ENCODE results near the gene IZUMO1. TPM values are rescaled to one million over a fixed set of nuclear protein-coding genes. Genes with fewer than 3 reads are reported as not detected.

The IZUMO1 gene
- total RNA-seq, 1 donor from 2014 or later, result 3.8 TPM

DNA sequence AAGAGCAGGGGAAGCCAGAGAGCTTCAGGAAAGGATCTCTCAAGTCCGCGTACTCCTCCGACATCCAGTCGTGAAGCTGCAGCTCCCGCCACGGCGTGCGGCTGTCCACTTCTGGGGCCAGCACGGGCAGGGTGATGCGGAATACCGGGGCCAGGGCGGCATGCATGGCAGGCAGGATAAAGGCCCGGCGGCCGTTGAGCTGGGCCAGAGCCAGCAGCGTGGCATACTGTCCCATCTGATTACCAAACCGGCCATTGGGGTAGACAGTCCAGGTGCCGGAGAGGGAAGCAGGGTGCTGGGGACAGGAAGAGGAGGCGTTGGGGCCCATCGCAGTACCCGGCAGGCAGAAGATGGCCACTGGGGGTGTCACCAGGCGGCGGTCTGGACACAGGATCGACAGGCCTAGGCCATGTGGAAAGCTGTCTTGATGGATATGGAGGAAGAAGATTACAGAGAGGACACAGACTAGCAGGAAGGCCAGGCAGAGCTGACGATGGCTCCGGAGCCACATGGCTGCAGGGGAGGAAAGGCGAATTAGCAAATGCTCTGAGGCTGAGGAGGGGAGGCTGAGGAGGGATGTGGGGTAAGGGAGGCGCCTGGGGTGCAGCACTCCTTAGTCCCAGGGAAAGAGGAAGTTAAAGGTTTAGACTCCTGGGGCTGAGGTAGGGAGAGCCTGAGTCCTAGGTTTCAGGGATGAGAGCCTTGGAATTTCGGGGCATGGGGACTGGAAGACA lies 4.2 kb upstream of the IZUMO1 start:
- H3K4me1 ChIP-seq, result peaks cover 18% of the 10 kb centered on the region
- no peaks in the 10 kb centered on the region for H3K9me3 ChIP-seq
- peaks cover 19% of the 10 kb centered on the region for H3K27me3 ChIP-seq
- no peaks in the 10 kb centered on the region for H3K36me3 ChIP-seq
- ATAC-seq (no peak), DNase-seq (no peak)
- TF ChIP-seq, protein P1, sequence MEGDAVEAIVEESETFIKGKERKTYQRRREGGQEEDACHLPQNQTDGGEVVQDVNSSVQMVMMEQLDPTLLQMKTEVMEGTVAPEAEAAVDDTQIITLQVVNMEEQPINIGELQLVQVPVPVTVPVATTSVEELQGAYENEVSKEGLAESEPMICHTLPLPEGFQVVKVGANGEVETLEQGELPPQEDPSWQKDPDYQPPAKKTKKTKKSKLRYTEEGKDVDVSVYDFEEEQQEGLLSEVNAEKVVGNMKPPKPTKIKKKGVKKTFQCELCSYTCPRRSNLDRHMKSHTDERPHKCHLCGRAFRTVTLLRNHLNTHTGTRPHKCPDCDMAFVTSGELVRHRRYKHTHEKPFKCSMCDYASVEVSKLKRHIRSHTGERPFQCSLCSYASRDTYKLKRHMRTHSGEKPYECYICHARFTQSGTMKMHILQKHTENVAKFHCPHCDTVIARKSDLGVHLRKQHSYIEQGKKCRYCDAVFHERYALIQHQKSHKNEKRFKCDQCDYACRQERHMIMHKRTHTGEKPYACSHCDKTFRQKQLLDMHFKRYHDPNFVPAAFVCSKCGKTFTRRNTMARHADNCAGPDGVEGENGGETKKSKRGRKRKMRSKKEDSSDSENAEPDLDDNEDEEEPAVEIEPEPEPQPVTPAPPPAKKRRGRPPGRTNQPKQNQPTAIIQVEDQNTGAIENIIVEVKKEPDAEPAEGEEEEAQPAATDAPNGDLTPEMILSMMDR (IDR thresholded peaks at IDR 0.05), result no peak
- H3K27ac ChIP-seq, result no peak overlapping the region
- intact Hi-C loops (cut with DNase I), result no loop called here
- H3K4me3 ChIP-seq, result peak overlapping the region; percentile 56

DNA sequence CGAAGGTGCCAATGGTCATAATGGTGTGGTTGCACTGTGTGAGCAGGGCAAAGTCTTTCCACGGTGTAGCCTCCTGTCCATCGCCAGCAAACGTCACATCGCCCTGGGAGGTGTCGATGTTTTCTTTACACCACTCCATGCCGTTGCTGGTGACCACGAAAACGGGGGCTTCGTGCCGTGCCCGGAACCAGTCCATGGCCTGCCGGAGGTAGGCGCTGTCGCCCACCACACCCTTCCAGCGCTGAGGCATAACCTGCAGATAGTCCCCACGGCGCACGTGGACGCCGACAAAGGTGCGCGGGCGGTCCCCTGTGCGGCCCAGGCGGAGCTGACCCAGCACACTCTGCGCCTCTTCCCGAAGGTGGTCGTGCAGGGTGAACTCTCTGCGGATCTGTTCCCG lies 3.6 kb upstream of the IZUMO1 start:
- peaks cover 18% of the 10 kb centered on the region for H3K4me1 ChIP-seq
- peaks cover 19% of the 10 kb centered on the region for H3K27me3 ChIP-seq
- ATAC-seq, result no peak
- no peaks in the 10 kb centered on the region for H3K36me3 ChIP-seq
- DNase-seq, result no peak
- intact Hi-C loops (cut with DNase I), result no loop called here
- no peaks in the 10 kb centered on the region for H3K9me3 ChIP-seq
- H3K4me3 ChIP-seq, result peak overlapping the region; percentile 56
- H3K27ac ChIP-seq, result no peak overlapping the region
- TF ChIP-seq, protein P1 (IDR thresholded peaks at IDR 0.05), result no peak

DNA sequence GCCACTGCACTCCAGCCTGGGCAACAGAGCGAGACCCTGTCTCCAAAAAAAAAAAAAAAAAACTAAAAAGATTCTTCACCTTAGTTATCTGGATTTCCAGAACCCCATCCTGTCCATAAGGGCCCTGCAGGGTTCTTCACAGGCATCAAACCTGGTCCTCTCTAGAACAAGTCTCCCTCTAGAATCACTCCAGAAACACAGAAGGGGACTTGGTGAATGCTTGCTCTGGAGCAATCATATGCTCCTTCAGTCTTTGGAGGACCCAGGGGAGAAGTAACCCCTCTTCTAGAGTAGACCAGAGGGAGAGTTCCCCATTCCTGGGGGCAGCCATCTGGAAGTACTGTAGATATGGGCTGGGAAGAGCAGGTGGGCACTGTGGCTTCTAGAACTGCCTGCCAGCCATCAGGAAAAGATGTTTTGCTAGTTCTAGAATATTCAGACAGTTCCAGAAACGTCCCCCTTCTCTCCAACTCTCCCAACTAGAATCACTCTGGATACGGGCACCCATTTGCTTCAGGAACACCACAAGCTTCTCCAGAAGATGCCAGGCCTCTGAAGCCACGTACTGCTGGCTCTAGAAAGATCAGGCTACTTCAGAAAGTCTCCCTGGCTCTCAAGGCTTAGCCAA lies 3.0 kb upstream of the IZUMO1 start:
- no peak for DNase-seq
- H3K4me3 ChIP-seq, result no peak overlapping the region
- ATAC-seq, result no peak
- H3K36me3 ChIP-seq, result no peaks in the 10 kb centered on the region
- no peak overlapping the region for H3K27ac ChIP-seq
- peaks cover 19% of the 10 kb centered on the region for H3K27me3 ChIP-seq
- TF ChIP-seq, protein P1 (IDR thresholded peaks at IDR 0.05), result no peak
- intact Hi-C loops (cut with DNase I), result no loop called here
- no peaks in the 10 kb centered on the region for H3K9me3 ChIP-seq
- H3K4me1 ChIP-seq, result peaks cover 18% of the 10 kb centered on the region

DNA sequence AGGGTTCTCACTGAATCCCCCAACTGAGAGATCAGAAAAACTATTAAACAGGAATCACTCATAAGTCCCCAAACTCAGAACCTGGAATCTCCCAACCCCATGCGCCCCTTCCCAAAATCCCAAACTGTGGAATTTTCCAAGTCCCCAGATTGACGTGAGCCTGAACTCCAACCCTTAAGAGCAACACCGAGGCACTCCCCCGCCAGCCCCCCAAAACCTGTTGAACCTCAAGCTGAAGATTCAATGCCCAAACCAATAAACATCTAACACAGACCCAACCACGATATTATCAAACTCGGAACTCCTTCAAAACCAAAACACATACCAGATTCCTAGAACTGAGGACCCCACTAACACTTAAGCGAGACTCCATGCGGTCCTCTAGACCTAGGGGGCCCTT lies 599 bp downstream of the IZUMO1 start:
- DNase-seq (no peak), ATAC-seq (no peak)
- Histone ChIP-seq H3K36me3 (no peaks in the 10 kb centered on the region), H3K4me3 (peak overlapping the region; percentile 45), H3K4me1 (no peaks in the 10 kb centered on the region), H3K27me3 (peaks cover 8% of the 10 kb centered on the region), H3K27ac (no peak overlapping the region), H3K9me3 (no peaks in the 10 kb centered on the region)
- intact Hi-C loops (cut with DNase I), result no loop called here
- TF ChIP-seq, protein P1 (IDR thresholded peaks at IDR 0.05), result no peak

DNA sequence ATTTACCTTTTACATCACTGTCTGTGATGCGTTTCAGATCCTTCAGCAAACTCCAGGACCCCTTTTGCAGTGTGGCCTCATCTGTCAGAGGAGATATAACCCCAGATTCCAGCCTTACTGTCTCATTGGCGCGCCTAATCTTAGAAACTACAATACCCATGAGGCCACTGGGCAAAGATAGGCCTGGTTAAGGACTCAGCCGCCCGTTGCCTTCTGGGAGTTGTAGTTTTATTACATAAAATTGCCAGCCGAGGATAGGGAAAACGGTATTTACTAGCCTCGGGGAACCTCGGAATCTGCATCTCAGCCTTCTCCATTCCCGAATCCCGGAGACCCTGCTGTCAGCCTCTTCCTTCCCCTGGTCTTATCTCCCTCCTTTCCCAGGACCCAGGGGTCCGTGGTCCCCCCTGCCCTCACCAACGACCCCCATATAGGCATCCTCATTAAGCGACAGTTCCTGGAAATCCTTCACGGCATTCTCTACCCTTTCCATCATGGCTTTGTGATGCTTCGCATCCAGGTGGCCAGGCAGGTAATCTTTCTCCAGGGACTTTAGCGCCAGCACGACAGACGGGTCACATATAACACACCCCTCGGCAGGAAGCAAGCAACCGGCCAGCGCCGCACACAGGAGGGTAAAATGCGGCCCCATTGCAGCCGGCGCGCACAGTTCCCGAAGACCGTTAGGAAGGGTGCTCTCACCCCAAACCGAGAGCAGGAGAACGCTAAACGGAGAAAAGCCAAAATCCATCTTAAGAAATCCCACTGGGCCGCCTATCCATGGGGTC lies 1.3 kb downstream of the IZUMO1 start:
- Histone ChIP-seq H3K4me3 (no peak overlapping the region), H3K9me3 (no peaks in the 10 kb centered on the region), H3K27me3 (peaks cover 1% of the 10 kb centered on the region), H3K36me3 (no peaks in the 10 kb centered on the region), H3K4me1 (no peaks in the 10 kb centered on the region), H3K27ac (no peak overlapping the region)
- TF ChIP-seq, protein P1 (IDR thresholded peaks at IDR 0.05), result no peak
- intact Hi-C loops (cut with DNase I), result no loop called here
- ATAC-seq, result peak; percentile 67
- DNase-seq, result no peak
